EH (cell line): Measurements from ENCODE around the gene IMP4.

Experiments used
- DNase-seq: peaks from one replicate; pipeline ENCODE4 v3.0.0-alpha.2; 2015; ENCODE audit warnings: low read depth

The IMP4 gene

GRCh38 chr2:130378206-130378897 lies 35.7 kb downstream of the IMP4 start:
- no peak for DNase-seq

- DNase-seq: no peak
Observed at GRCh38 chr2:130378898-130379214, 36.2 kb downstream of the IMP4 start.

- DNase-seq: no peak
Observed at GRCh38 chr2:130380096-130380934, 37.6 kb downstream of the IMP4 start.

- no peak for DNase-seq
Observed at GRCh38 chr2:130381145-130381544, 38.4 kb downstream of the IMP4 start.

GRCh38 chr2:130381619-130382018 lies 38.9 kb downstream of the IMP4 start:
- DNase-seq: no peak

GRCh38 chr2:130382313-130382917 lies 39.7 kb downstream of the IMP4 start:
- no peak for DNase-seq

- DNase-seq: no peak
Observed at GRCh38 chr2:130385709-130386108, 43.0 kb downstream of the IMP4 start.

GRCh38 chr2:130387071-130387400 lies 44.3 kb downstream of the IMP4 start:
- no peak for DNase-seq

GRCh38 chr2:130387804-130388203 lies 45.1 kb downstream of the IMP4 start:
- DNase-seq: no peak

- DNase-seq: no peak
Observed at GRCh38 chr2:130388221-130388907, 45.7 kb downstream of the IMP4 start.

GRCh38 chr2:130389358-130389757 lies 46.7 kb downstream of the IMP4 start:
- no peak for DNase-seq

- DNase-seq: no peak
Observed at GRCh38 chr2:130389783-130390182, 47.1 kb downstream of the IMP4 start.

GRCh38 chr2:130390460-130391057 lies 47.9 kb downstream of the IMP4 start:
- no peak for DNase-seq

GRCh38 chr2:130391058-130391871 lies 48.6 kb downstream of the IMP4 start:
- DNase-seq: peak; percentile 78

GRCh38 chr2:130391872-130392670 lies 49.4 kb downstream of the IMP4 start:
- DNase-seq: peak; percentile 55

- DNase-seq: peak; percentile 38
Observed at GRCh38 chr2:130393318-130393910, 50.7 kb downstream of the IMP4 start.
